CD4-positive, alpha-beta T cell (primary cell): ENCODE measurements around the gene SGTA. TPM values are rescaled to one million over a fixed set of nuclear protein-coding genes. Genes with fewer than 3 reads are reported as not detected.
"Not testable (repeated sequence)": the region's sequence is repeated elsewhere in the genome, so short reads cannot be mapped to it uniquely, and the experiment has no call there.

Experiments
- ATAC-seq: fragments of 200-7000 bp; cut with Tn5 transposase; one replicate; pipeline ENCODE4 v1.10.0; 2022; ENCODE audit warnings: mild to moderate bottlenecking; ENCODE audit not compliant: poor library complexity
- CTCF ChIA-PET: fragments of 350-600 bp; sonication (Branson Sonifier 250); formaldehyde crosslinking; loops from one replicate; lab custom pipeline; 2021; ENCODE audit warnings: antibody characterized with exemption, inconsistent platforms; lab: Charles Lee
- POLR2A ChIA-PET: fragments of 350-600 bp; sonication (Branson Sonifier 250); formaldehyde crosslinking; loops from one replicate; lab custom pipeline; 2021; ENCODE audit warnings: antibody characterized with exemption, inconsistent platforms; lab: Charles Lee
- DNase-seq, 14 experiments: peaks; one replicate each; pipeline ENCODE4 v3.0.0-alpha.2; 2013 to 2020; ENCODE audit warnings: mixed read lengths in 2 of 14
- H3K27ac ChIP-seq, 2 donors: one replicate each; pipeline versions ENCODE4 v1.5.1 to v1.7.0; 2013; ENCODE audit warnings: low read length in 2 of 2, low read depth in 1 of 2, mild to moderate bottlenecking in 1 of 2
- H3K27me3 ChIP-seq, 2 experiments: 1 replicate in 1 of 2; 2 replicates in 1 of 2; pipeline versions ENCODE4 v1.6.1 to v1.7.0; 2013; ENCODE audit warnings: low read length in 2 of 2, control low read depth in 1 of 2, mild to moderate bottlenecking in 1 of 2, moderate library complexity in 1 of 2; ENCODE audit not compliant: insufficient read depth in 2 of 2, control insufficient read depth in 1 of 2
- H3K36me3 ChIP-seq: one replicate; pipeline ENCODE4 v1.6.1; 2013; ENCODE audit warnings: low read length, control low read depth; ENCODE audit not compliant: insufficient read depth
- H3K4me1 ChIP-seq: one replicate; pipeline ENCODE4 v1.6.1; 2013; ENCODE audit warnings: low read length, control low read depth; ENCODE audit not compliant: insufficient read depth
- H3K4me3 ChIP-seq: one replicate; pipeline ENCODE4 v1.5.1; 2013; ENCODE audit warnings: mild to moderate bottlenecking, low read length, moderate library complexity
- H3K9me3 ChIP-seq, 2 experiments: 1 replicate in 1 of 2; 2 replicates in 1 of 2; pipeline versions ENCODE4 v1.6.1 to v1.7.0; 2013; ENCODE audit warnings: low read length in 2 of 2, mild to moderate bottlenecking in 2 of 2, control low read depth in 1 of 2, moderate library complexity in 1 of 2; ENCODE audit not compliant: control insufficient read depth in 1 of 2, insufficient read depth in 1 of 2
- H3K27ac Mint-ChIP-seq: one replicate; pipeline ENCODE4 v1.8.0; 2020; ENCODE audit warnings: mixed read lengths
- H3K27me3 Mint-ChIP-seq: one replicate; pipeline ENCODE4 v1.8.0; 2021; ENCODE audit warnings: mixed read lengths
- H3K36me3 Mint-ChIP-seq: one replicate; pipeline ENCODE4 v1.8.0; 2021; ENCODE audit warnings: low read depth, mixed read lengths
- H3K4me1 Mint-ChIP-seq: one replicate; pipeline ENCODE4 v1.8.0; 2021; ENCODE audit warnings: low read depth, mixed read lengths
- H3K4me3 Mint-ChIP-seq: one replicate; pipeline ENCODE4 v1.8.0; 2020; ENCODE audit warnings: mild to moderate bottlenecking, mixed read lengths
- H3K9me3 Mint-ChIP-seq: one replicate; pipeline ENCODE4 v1.8.0; 2020; ENCODE audit warnings: mixed read lengths
- CTCF ChIP-seq: fragments of 200-600 bp; IDR thresholded peaks from one replicate; pipeline ENCODE4 v1.8.0; 2022; ENCODE audit warnings: antibody characterized with exemption, mild to moderate bottlenecking
- intact Hi-C, 2 experiments: fragments of 100-400 bp; cut with DNase I in 1 of 2; cut with micrococcal nuclease in 1 of 2; formaldehyde crosslinking; loops; one replicate each; pipeline versions ENCODE4 v1.15.1 to v1.9.0; 2023 to 2025; cut with DNase I, micrococcal nuclease
- total RNA-seq, 174 experiments: library from RNA in 2 of 174; stranded (reverse) in 2 of 174; gene quantifications; one replicate each; pipeline ENCODE4 v1.2.3 and lab custom pipeline; 2021 to 2026

Gene SGTA
- total RNA-seq, 2 experiments from 2014 or later, result 28.3 to 29.7 TPM

- no peak overlapping the region for H3K27ac ChIP-seq
- no peaks in the 10 kb centered on the region for H3K9me3 ChIP-seq
- H3K27me3 ChIP-seq, result no peaks in the 10 kb centered on the region
- no peaks in the 10 kb centered on the region for H3K4me1 ChIP-seq
- H3K9me3 Mint-ChIP-seq, result no peaks in the 10 kb centered on the region
- no peak for TF ChIP-seq CTCF
- intact Hi-C loops, result loop anchor here in 1 of 2 experiments (10.0 kb wide), 1 partner anchor 319 kb away; no protein-coding TSS in a partner anchor
- H3K36me3 ChIP-seq, result peaks cover 32% of the 10 kb centered on the region
- no peak for DNase-seq
- no peaks in the 10 kb centered on the region for H3K27me3 Mint-ChIP-seq
- ChIA-PET CTCF (no interaction called here), POLR2A (no interaction called here)
- no peak overlapping the region for H3K4me3 Mint-ChIP-seq
- no peak overlapping the region for H3K4me3 ChIP-seq
- H3K27ac Mint-ChIP-seq, result no peak overlapping the region
- ATAC-seq, result no peak
- no peaks in the 10 kb centered on the region for H3K4me1 Mint-ChIP-seq
- H3K36me3 Mint-ChIP-seq, result peaks cover 31% of the 10 kb centered on the region
Observed at GRCh38 chr19:2795827-2796658, 13.0 kb upstream of the SGTA start.

- Mint-ChIP-seq H3K9me3 (no peaks in the 10 kb centered on the region), H3K27ac (no peak overlapping the region), H3K4me1 (no peaks in the 10 kb centered on the region), H3K36me3 (peaks cover 31% of the 10 kb centered on the region), H3K27me3 (no peaks in the 10 kb centered on the region), H3K4me3 (no peak overlapping the region)
- H3K27me3 ChIP-seq, result no peaks in the 10 kb centered on the region
- ChIA-PET CTCF (no interaction called here), POLR2A (no interaction called here)
- H3K36me3 ChIP-seq, result peaks cover 27% of the 10 kb centered on the region
- DNase-seq, result no peak
- no peak for TF ChIP-seq CTCF
- intact Hi-C loops, result loop anchor here in 1 of 2 experiments (10.0 kb wide), 1 partner anchor 321 kb away; no protein-coding TSS in a partner anchor
- no peak overlapping the region for H3K27ac ChIP-seq
- H3K4me1 ChIP-seq, result no peaks in the 10 kb centered on the region
- ATAC-seq, result no peak
- H3K9me3 ChIP-seq, result no peaks in the 10 kb centered on the region
- H3K4me3 ChIP-seq, result no peak overlapping the region
Observed at GRCh38 chr19:2793577-2793976, 10.5 kb upstream of the SGTA start.

DNA sequence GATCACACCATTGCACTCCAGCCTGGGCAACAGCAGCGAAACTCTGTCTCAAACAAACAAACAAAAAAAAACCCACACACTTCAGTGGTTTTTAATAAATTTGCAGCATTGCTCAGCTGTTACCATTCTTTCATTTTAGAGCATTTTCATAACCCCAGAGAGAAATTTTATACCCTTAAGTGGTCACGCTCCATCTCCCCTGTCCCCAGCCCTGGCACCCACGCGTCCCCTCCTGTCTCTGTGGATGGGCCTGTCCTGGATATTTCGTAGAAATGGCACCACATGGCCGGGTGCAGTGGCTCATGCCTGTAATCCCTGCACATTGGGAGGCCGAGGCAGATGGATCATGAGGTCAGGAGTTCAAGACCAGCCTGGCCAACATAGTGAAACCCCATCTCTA, 10.1 kb upstream of the SGTA start:
- Mint-ChIP-seq H3K9me3 (no peaks in the 10 kb centered on the region), H3K36me3 (peaks cover 31% of the 10 kb centered on the region), H3K4me3 (no peak overlapping the region), H3K4me1 (no peaks in the 10 kb centered on the region), H3K27me3 (no peaks in the 10 kb centered on the region), H3K27ac (no peak overlapping the region)
- Histone ChIP-seq H3K36me3 (peaks cover 24% of the 10 kb centered on the region), H3K4me3 (no peak overlapping the region), H3K9me3 (no peaks in the 10 kb centered on the region), H3K27ac (no peak overlapping the region), H3K27me3 (no peaks in the 10 kb centered on the region), H3K4me1 (no peaks in the 10 kb centered on the region)
- CTCF ChIA-PET, result no interaction called here
- ATAC-seq, result no peak
- intact Hi-C loops, result loop anchor here in 1 of 2 experiments (10.0 kb wide), 1 partner anchor 322 kb away; no protein-coding TSS in a partner anchor
- POLR2A ChIA-PET, result no interaction called here
- DNase-seq, result no peak
- TF ChIP-seq CTCF, result no peak

- POLR2A ChIA-PET, result not testable (repeated sequence)
Observed at GRCh38 chr19:2792666-2793065, 9.6 kb upstream of the SGTA start.

More at GRCh38 chr19:2792666-2793065, 9.6 kb upstream of the SGTA start:
- peaks cover 30% of the 10 kb centered on the region for H3K36me3 Mint-ChIP-seq
- H3K9me3 Mint-ChIP-seq, H3K4me1 ChIP-seq, ATAC-seq, DNase-seq, H3K27ac ChIP-seq, H3K9me3 ChIP-seq, H3K27me3 ChIP-seq, H3K27me3 Mint-ChIP-seq, H3K4me3 ChIP-seq, CTCF ChIA-PET, H3K4me3 Mint-ChIP-seq, H3K4me1 Mint-ChIP-seq, H3K27ac Mint-ChIP-seq: not testable (repeated sequence)
- intact Hi-C loops, result loop anchor here in 1 of 2 experiments (10.0 kb wide), 1 partner anchor 322 kb away; no protein-coding TSS in a partner anchor
- H3K36me3 ChIP-seq, result peaks cover 23% of the 10 kb centered on the region
